ENCODE data around the gene NKX1-1. TPM values are rescaled to one million over a fixed set of nuclear protein-coding genes. Genes with fewer than 3 reads are reported as not detected.

NKX1-1 gene
- total and polyA plus RNA-seq, 2 of the 8 experiments (the other 6 are each of a cell fraction or from before 2014, with no cell fraction given): not detected

- DNase-seq (ENCODE audit: low read depth in 1 of 2, low spot score in 2 of 2) (no peak), FAIRE-seq (no peak)
- H3K9me3 ChIP-seq (ENCODE audit: insufficient read depth in 2 of 2, low read depth in 1 of 2, low read length in 1 of 2): no peaks in the 10 kb centered on the region
- H3K56ac ChIP-seq (replicated peaks; ENCODE audit: insufficient read length, low read depth, low read length): no peak overlapping the region
- WGBS, 2 experiments (ENCODE audit: extremely low coverage in 1 of 2, insufficient coverage in 1 of 2, insufficient read length in 1 of 2, insufficient replicate concordance in 2 of 2, low coverage in 1 of 2, low lambda C conversion rate in 2 of 2, missing lambda C conversion rate in 1 of 2): 83% methylated on average over 5 of the region's 5 CpGs; no CpG with 5 or more reads in 1 of the 2 experiments
- no peaks in the 10 kb centered on the region for H3K79me2 ChIP-seq (ENCODE audit: control insufficient read depth in 1 of 2, insufficient read depth in 2 of 2, low read length in 2 of 2)
- no peaks in the 10 kb centered on the region for H3K36me3 ChIP-seq (ENCODE audit: control insufficient read depth in 2 of 4, insufficient read depth in 4 of 4, low read length in 3 of 4)
- no peak overlapping the region for H3K18ac ChIP-seq (ENCODE audit: extremely low read depth, low read length)
- no peaks in the 10 kb centered on the region for H3K79me1 ChIP-seq (ENCODE audit: low read depth, low read length)
- H2BK120ac ChIP-seq (replicated peaks; ENCODE audit: low read depth, low read length): no peak overlapping the region
- no peak overlapping the region for H2BK20ac ChIP-seq (ENCODE audit: low read length)
- ChIA-PET POLR2A (ENCODE audit: partially characterized antibody) (interaction anchor here (0.7 kb wide), 1 partner anchor 37 kb away, joined by 3 read pairs; no protein-coding TSS in a partner anchor), CTCF (ENCODE audit: partially characterized antibody) (no interaction called here)
- no peak overlapping the region for H3K4me2 ChIP-seq (ENCODE audit: insufficient read depth in 1 of 2, low read depth in 2 of 2, low read length in 2 of 2)
- H3K27ac ChIP-seq (ENCODE audit: low read depth, low read length): no peak overlapping the region
- H3K14ac ChIP-seq (ENCODE audit: insufficient read length): no peak overlapping the region
- no peak overlapping the region for H3K4me3 ChIP-seq (ENCODE audit: extremely low read depth in 1 of 4, insufficient read depth in 2 of 4, low read depth in 3 of 4, low read length in 4 of 4)
- no peak overlapping the region for H2BK12ac ChIP-seq (ENCODE audit: low read depth, low read length)
- no peak overlapping the region for H3K9ac ChIP-seq (replicated peaks in 1 of 4; ENCODE audit: extremely low read depth in 1 of 4, low read depth in 3 of 4, low read length in 3 of 4)
- H2BK5ac ChIP-seq (ENCODE audit: low read depth, low read length): no peak overlapping the region
- H4K5ac ChIP-seq (ENCODE audit: insufficient read length, low read depth, low read length): no peak overlapping the region
- no peak overlapping the region for H3K23ac ChIP-seq (ENCODE audit: insufficient read length)
- H2BK15ac ChIP-seq (ENCODE audit: low read length): no peak overlapping the region
- H4K20me1 ChIP-seq (replicated peaks in 1 of 2; ENCODE audit: control insufficient read depth in 1 of 2, insufficient read depth in 2 of 2, low read length in 2 of 2): no peaks in the 10 kb centered on the region
- no peaks in the 10 kb centered on the region for H3K27me3 ChIP-seq (replicated peaks in 1 of 4; ENCODE audit: control insufficient read depth in 3 of 4, extremely low read depth in 1 of 4, insufficient read depth in 3 of 4, low read length in 3 of 4)
- H3K4me1 ChIP-seq (replicated peaks in 1 of 4; ENCODE audit: control insufficient read depth in 3 of 4, insufficient read depth in 4 of 4, low read length in 3 of 4): no peaks in the 10 kb centered on the region
- no peaks in the 10 kb centered on the region for H3K23me2 ChIP-seq (ENCODE audit: low read depth, low read length)
- no peak overlapping the region for H3K4ac ChIP-seq (replicated peaks; ENCODE audit: insufficient read length, low read depth, low read length)
- H2AK5ac ChIP-seq (ENCODE audit: low read depth, low read length): no peak overlapping the region
- H2AFZ ChIP-seq (ENCODE audit: low read length): no peak overlapping the region
- no peak overlapping the region for H4K8ac ChIP-seq (ENCODE audit: extremely low read depth, insufficient read depth, low read length)
- H4K91ac ChIP-seq (replicated peaks; ENCODE audit: insufficient read length, low read length): no peak overlapping the region
- TF ChIP-seq MAFK (IDR thresholded peaks at IDR 0.05; ENCODE audit: low read depth, low read length) (no peak), SP4 (IDR thresholded peaks at IDR 0.05; ENCODE audit: low read length) (no peak), RBBP5 (IDR thresholded peaks at IDR 0.05; ENCODE audit: borderline replicate concordance, low read depth, low read length) (no peak), HDAC2 (IDR thresholded peaks at IDR 0.05; ENCODE audit: borderline replicate concordance in 1 of 2, low read depth in 2 of 2, low read length in 2 of 2) (no peak), MAX (IDR thresholded peaks at IDR 0.05) (no peak), GTF2F1 (IDR thresholded peaks at IDR 0.05; ENCODE audit: borderline replicate concordance, low read depth, low read length) (no peak), SRF (IDR thresholded peaks at IDR 0.05; ENCODE audit: low read depth, low read length) (no peak), GABPA (IDR thresholded peaks at IDR 0.05; ENCODE audit: borderline replicate concordance, insufficient read depth, low read length) (no peak), CTBP2 (IDR thresholded peaks at IDR 0.05; ENCODE audit: borderline replicate concordance, insufficient read depth, insufficient read length, low read length) (no peak), SIX5 (IDR thresholded peaks at IDR 0.05; ENCODE audit: low read depth, low read length) (no peak), USF2 (IDR thresholded peaks at IDR 0.05; ENCODE audit: low read length) (no peak), EZH2 (IDR thresholded peaks at IDR 0.05; ENCODE audit: low read depth, low read length, severe bottlenecking) (no peak), BCL11A (IDR thresholded peaks at IDR 0.05; ENCODE audit: low read depth in 2 of 2, low read length in 2 of 2) (no peak)
These were observed 20.8 kb upstream of the NKX1-1 start for GRCh38 chr4:1427010-1427409.

All from H1 (cell line).